Activated CD4-positive, alpha-beta T cell treated with anti-CD3 and anti-CD28 coated beads, Interleukin-10, Interleukin-2, amounts not matched to agents 100 ng/mL and 50 ng/mL, durations not matched to agents 16 hours and 8 hours (primary cell): ENCODE data around the gene CABP2.
"Not testable (repeated sequence)": the region's sequence is repeated elsewhere in the genome, so short reads cannot be mapped to it uniquely, and the experiment has no call there.

Experiments
- DNase-seq: peaks from one replicate; pipeline ENCODE4 v3.0.0-alpha.2; 2020

The CABP2 gene

GRCh38 chr11:67522844-67523555 lies at the start of gene CABP2:
TSS of gene CABP2 (minus strand) at chr11:67523446. CDS start at chr11:67523326, 120 bp downstream.
- DNase-seq = no peak

- DNase-seq = peak; percentile 51
Measured at GRCh38 chr11:67572747-67573419, 49.6 kb upstream of the CABP2 start.

GRCh38 chr11:67572305-67572704 lies 49.1 kb upstream of the CABP2 start:
- no peak for DNase-seq

- DNase-seq = no peak
Measured at GRCh38 chr11:67571443-67571842, 48.2 kb upstream of the CABP2 start.

- DNase-seq = no peak
Measured at GRCh38 chr11:67564230-67564629, 41.0 kb upstream of the CABP2 start.

- DNase-seq = not testable (repeated sequence)
Measured at GRCh38 chr11:67563705-67564114, 40.5 kb upstream of the CABP2 start.

GRCh38 chr11:67562963-67563704 lies 39.9 kb upstream of the CABP2 start:
- no peak for DNase-seq

GRCh38 chr11:67561971-67562619 lies 38.8 kb upstream of the CABP2 start:
- DNase-seq = peak; percentile 67

- no peak for DNase-seq
Measured at GRCh38 chr11:67558084-67558772, 35.0 kb upstream of the CABP2 start.

- DNase-seq = no peak
Measured at GRCh38 chr11:67556244-67556643, 33.0 kb upstream of the CABP2 start.

GRCh38 chr11:67551697-67552096 lies 28.5 kb upstream of the CABP2 start:
- not testable (repeated sequence) for DNase-seq

GRCh38 chr11:67551127-67551526 lies 27.9 kb upstream of the CABP2 start:
- no peak for DNase-seq

- no peak for DNase-seq
Measured at GRCh38 chr11:67548555-67549110, 25.4 kb upstream of the CABP2 start.

- not testable (repeated sequence) for DNase-seq
Measured at GRCh38 chr11:67548112-67548511, 24.9 kb upstream of the CABP2 start.

- no peak for DNase-seq
Measured at GRCh38 chr11:67545280-67545679, 22.0 kb upstream of the CABP2 start.

GRCh38 chr11:67544616-67545242 lies 21.5 kb upstream of the CABP2 start:
- DNase-seq = no peak

- DNase-seq = no peak
Measured at GRCh38 chr11:67543585-67543984, 20.3 kb upstream of the CABP2 start.

- DNase-seq = no peak
Measured at GRCh38 chr11:67542971-67543370, 19.7 kb upstream of the CABP2 start.

GRCh38 chr11:67542169-67542568 lies 18.9 kb upstream of the CABP2 start:
- DNase-seq = no peak

- DNase-seq = no peak
Measured at GRCh38 chr11:67541198-67541597, 18.0 kb upstream of the CABP2 start.

GRCh38 chr11:67539550-67539949 lies 16.3 kb upstream of the CABP2 start:
- no peak for DNase-seq
